ENCODE measurements around the gene COL5A2.

COL5A2 gene

DNA sequence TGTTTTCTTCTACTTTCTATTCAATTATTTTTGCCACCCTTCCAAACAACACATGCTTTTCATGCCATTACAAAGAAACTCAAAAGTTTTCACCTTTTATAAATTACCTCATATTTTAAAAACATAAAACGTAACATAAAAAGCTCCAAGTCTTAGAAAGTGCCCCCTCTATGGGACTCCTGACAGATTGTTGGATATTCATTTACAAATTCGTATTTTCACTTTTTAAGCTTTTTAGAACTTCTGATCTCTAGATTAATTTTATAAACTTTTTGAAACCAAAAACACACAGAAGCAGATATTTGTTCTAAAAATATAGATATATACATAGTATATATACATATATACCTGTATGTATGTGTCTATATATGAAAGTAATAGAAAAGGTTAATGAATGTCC lies 1.5 kb downstream of the COL5A2 start:
- DNase-seq: no peak

DNA sequence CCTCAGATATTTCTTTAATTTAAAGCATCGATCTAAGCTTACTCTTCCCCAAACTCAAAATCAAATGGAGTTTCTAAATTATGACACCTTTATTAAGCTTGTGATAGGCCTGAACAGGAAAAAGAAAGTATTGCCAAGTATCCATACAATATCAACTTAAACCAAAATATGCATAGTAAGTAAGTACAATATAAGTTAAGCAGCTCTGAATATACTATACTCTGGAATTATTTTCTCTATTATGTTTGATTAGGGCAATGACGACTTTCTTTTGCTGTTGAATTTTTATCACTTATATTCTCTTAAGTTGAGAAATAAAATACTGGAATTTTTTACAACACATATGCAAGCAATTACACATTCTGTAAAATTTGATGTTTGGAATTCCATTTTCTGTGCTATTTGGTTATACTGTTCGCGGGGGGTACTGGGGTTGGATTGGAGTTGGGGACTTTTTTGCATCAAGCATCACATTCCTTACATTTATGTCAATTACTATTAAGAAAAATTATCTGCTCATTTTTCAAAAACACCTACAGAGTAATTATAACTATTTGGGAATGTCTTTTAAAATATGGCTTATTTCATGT lies 2.2 kb downstream of the COL5A2 start:
- DNase-seq: no peak

GRCh38 chr2:189176516-189176915 lies 3.0 kb downstream of the COL5A2 start:
- no peak for DNase-seq

DNA sequence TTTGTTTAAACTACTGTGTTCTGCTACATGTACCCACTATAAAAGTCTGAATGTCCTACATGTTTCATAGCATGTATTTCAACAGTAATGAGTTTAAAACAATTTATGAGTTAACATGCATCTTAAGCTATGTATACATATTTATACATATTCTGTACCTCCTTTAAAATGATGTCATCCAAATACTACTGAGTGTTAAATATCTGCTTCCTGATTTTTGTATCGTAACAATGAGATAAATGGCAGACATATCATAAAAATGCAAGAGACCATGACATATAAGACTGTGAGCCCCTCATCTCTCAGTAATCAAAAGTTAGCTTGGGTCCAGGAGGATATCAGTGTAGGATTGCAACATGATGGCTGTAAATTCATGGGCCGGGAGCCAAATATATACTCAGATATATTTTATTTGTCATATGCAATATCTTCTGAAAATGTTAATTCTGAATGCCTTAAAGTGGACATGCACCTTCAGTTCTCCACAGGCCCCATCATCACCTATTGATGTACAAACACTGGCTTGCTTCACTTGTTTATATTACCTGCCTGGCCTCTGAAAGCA lies 3.6 kb downstream of the COL5A2 start:
- no peak for DNase-seq

DNA sequence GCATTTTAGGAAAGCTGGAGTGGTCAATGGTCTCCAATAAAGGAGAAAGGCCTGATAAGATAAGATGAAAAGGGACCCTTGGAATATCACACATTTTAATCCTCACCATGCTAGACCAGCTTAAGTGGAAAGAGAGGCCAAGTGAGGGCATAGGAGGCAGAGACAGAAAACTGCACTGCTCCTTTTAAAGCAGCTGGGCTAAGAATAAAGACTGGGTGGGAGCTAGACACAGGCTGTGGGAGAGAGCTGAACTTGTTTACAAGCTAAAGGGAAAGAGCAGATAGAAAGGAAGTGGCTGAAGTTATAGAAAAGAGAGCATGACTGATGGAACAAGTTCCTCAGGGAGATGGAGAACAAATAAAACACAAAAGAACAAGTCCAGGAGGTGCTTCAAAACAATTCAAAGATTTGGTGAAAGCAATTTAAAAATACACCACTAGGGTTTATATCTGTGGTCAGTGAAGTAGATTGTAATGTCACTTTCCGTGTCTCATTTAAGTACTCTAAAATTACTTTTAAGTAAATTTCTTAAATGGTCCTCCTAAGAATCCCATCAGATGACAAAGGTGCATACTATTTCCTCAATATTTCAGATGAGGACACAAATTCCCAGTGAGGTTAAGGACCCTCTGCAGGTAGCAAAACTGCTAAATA lies 7.5 kb downstream of the COL5A2 start:
- DNase-seq: no peak

- DNase-seq: no peak
Observed at GRCh38 chr2:189168856-189169499, 10.6 kb downstream of the COL5A2 start.

DNA sequence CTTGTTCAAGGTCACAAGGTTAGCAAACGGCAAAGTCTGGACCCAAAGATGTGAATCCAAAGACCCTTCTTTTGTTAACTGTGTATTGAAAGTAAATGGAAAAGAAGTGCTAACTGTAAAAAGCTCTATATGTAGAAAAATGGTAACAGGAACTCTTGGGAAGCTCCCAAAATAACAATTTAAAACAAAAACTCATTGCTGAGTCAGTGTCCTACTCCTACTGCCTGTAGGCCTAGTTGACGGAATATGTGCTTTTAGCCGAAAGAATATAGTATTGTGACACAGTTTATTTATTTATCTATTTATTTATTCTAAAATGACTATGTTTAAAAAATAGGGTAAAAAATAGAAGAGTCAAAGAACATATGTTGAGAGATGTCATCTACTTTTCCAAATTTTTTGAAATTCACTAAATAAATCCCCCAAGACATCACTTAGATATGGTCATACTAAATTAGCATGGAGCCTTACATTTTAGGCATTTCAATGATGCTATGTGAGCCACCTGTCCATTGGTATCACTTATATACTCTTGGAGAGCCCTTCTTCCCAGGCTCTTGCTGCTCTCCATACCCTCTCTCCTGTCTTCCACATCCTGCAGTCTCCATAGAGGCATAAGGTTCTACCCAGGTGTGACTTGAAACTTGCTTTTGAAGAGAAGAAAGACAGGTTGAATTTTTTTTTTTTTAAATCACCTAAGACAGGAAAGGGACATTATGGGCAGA lies 13.7 kb downstream of the COL5A2 start:
- DNase-seq: no peak

GRCh38 chr2:189164746-189165145 lies 14.8 kb downstream of the COL5A2 start:
- DNase-seq: no peak

- no peak for DNase-seq
Observed at GRCh38 chr2:189163889-189164288, 15.7 kb downstream of the COL5A2 start.

DNA sequence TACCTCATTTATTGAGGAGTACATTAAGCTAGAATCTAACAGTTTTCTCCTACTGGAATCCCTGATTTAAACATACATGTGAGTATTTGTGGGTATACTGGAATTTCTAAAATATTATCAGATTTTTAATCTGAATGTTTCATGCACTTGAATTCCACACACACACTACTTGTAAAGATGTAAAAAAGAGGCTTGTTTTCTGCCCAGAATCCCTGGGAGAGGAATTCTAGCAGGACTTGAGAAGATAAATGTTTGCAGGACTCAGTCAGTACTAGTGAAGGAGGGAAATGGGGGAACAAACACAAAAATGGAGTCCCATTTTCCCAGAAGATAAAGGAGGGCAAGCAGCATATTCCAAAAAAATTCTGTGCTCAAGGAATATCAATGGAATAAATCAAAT lies 17.0 kb downstream of the COL5A2 start:
- no peak for DNase-seq

DNA sequence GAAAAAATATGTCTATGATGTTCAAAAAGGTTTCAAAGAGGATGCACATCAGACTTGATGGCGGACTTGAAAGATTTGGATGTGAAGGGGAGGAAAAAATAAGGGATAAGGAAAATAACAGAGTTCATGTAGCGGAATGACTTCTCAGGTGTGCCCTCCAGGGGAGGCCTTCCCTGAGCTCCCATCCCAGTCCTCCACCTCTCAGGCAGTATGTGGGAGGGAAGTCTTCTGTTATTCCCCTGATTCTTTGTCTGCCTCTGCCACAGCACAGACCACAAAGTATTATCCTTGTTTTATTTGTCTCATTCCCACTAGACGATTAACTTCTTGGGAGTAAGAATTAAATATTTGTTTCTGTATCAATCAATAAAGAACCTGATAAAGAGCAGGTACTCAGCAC lies 17.7 kb downstream of the COL5A2 start:
- no peak for DNase-seq

DNA sequence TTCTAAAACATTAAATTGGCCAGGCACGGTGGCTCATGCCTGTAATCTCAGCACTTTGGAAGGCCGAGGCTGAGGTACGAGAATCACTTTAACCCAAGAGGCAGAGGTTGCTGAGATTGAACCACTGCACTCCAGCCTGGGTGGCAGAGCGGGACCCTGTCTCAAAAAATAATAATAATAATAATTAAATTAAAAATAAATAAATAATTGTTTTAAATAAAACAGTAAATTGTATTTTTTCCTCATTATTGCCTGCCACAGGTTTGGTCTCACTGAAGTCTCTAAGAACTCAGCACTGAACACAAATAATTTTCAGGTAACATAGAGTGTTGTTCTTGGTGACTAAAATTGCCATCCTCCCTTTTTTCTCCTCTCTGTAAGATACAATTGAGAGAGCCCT lies 19.8 kb downstream of the COL5A2 start:
- no peak for DNase-seq

- DNase-seq: no peak
Observed at GRCh38 chr2:189159273-189159672, 20.3 kb downstream of the COL5A2 start.

- DNase-seq: no peak
Observed at GRCh38 chr2:189157939-189158338, 21.6 kb downstream of the COL5A2 start.

DNA sequence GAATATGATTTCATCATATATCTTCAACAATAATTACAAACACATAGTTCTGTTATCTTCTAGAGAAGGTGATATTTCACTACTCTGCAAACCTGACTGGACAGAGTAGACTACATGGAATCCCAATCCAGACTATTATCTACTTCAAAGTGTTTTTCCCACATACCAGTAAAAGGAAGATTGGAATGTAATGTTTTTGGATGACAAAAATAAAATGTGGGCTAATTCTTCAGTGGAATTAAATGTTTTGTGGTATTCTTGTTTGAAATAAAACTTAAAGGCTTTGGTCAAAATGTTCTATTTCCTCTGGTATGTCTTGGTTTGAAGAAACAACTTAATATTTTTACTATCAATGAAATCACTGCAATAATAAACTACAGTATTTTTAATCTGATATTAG lies 22.1 kb downstream of the COL5A2 start:
- DNase-seq: no peak

GRCh38 chr2:189155795-189156194 lies 23.8 kb downstream of the COL5A2 start:
- DNase-seq: no peak

DNA sequence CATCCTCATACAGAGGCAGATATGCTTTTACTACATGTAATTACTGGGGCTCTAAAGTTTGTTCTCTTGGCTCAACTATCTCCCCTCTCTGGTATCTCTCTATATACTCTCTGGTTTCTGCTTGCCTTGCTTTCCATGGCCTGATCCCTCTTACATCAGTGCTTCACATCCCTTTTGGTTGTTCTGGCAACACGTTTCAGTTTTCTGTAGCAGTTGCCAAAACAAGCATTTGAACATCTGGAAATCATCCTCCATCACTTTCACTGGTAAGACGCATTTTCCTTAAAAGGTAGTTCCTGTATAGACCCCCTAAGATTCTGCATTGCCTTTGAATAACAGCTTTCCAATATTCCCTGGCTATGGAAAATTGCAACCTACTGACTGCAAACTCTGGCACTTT lies 25.9 kb downstream of the COL5A2 start:
- DNase-seq: no peak

GRCh38 chr2:189152483-189152882 lies 27.1 kb downstream of the COL5A2 start:
- no peak for DNase-seq

DNA sequence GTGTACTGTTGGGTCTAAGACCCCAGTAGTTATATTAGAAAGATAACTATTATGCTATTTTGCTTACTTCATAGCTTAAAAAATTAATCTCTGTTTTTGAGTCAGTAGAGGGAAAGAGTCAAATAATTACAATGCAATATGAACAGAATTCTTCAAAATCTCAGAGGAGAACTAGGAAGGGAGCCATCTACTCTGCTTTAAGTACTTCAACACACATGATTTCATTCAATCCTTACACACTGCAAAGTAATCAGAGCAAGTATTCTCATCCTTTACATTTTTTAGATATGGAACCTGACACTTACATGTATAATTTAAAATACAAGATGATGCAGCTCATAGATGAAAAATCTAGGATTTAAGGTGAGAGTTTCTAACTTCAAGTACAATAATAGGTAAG lies 27.7 kb downstream of the COL5A2 start:
- DNase-seq: no peak

- no peak for DNase-seq
Observed at GRCh38 chr2:189150033-189150432, 29.5 kb downstream of the COL5A2 start.

- DNase-seq: no peak
Observed at GRCh38 chr2:189147989-189148388, 31.6 kb downstream of the COL5A2 start.

DNA sequence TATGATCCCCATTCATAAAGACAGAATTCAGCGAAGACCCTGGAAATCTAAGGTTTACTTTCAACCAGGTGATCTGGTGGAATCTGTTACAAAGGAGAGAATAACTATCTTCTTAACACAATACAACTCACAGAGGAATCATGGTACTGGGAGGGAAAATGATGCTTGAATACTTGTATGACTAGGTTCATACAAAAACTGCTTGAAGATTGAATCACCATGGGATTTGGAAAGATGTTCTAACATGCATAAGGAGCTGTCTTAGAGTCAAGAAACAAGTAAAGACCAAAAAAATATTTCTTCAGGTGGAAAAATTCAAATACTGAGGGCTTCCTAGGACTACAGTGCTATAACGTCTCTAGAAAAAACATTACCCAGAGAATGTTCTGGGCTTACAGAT lies 32.2 kb downstream of the COL5A2 start:
- DNase-seq: no peak

DNA sequence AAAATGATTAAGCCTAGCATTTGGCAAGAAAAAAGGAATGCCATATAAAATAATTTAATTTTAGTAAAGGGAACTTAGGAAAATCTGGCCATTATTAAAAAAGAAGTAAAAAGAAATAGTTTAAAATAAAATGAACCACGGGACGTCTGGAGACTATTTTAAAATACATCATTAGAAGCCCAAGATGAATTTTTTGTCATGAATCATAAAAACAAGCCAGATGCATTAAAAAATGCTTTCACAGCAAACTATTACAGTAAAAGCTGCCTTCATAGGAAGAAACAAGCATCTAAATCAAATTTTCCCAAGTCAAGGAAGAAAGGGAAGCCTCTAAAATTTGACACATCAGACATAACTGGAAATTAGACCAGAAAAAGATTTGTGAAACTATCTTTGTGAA lies 33.0 kb downstream of the COL5A2 start:
- DNase-seq: no peak
